ENCODE measurements around the gene ZDHHC14.

The ZDHHC14 gene

GRCh38 chr6:157724960-157725741 lies 344.2 kb downstream of the ZDHHC14 start:
- in situ Hi-C loops (cut with HindIII; ENCODE audit: low pct_ligation_motif_present, low sequenced_read_pairs): no loop called here
- TF ChIP-seq, protein P1, sequence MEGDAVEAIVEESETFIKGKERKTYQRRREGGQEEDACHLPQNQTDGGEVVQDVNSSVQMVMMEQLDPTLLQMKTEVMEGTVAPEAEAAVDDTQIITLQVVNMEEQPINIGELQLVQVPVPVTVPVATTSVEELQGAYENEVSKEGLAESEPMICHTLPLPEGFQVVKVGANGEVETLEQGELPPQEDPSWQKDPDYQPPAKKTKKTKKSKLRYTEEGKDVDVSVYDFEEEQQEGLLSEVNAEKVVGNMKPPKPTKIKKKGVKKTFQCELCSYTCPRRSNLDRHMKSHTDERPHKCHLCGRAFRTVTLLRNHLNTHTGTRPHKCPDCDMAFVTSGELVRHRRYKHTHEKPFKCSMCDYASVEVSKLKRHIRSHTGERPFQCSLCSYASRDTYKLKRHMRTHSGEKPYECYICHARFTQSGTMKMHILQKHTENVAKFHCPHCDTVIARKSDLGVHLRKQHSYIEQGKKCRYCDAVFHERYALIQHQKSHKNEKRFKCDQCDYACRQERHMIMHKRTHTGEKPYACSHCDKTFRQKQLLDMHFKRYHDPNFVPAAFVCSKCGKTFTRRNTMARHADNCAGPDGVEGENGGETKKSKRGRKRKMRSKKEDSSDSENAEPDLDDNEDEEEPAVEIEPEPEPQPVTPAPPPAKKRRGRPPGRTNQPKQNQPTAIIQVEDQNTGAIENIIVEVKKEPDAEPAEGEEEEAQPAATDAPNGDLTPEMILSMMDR (IDR thresholded peaks at IDR 0.05; ENCODE audit: low read depth, low read length, missing control alignments): no peak
- no peak overlapping the region for H3K27ac ChIP-seq
- H3K27me3 ChIP-seq (replicated peaks): no peaks in the 10 kb centered on the region
- no peak for DNase-seq
- H3K4me3 ChIP-seq (ENCODE audit: low read depth, low read length): no peak overlapping the region
- no peaks in the 10 kb centered on the region for H3K36me3 ChIP-seq (replicated peaks)

DNA sequence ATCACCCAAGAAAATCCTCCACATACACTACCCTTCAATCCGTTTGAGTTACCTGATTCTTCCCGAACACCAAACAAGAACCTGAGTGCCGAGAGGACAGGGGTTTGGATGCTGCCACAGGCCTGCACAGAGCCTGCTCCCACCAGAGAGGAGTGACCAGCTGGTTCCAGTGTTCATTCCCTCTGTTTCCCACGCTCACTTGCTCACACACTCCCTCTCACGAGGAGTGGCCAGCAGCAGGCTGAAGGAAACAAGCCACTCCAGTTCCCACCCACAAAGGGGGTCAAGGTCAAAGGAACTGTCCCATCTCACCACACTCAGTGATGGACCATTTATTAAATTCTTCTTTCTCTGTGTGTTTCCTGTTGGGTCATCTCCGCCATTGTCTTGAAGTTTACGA lies 344.8 kb downstream of the ZDHHC14 start:
- H3K27ac ChIP-seq: no peak overlapping the region
- no peaks in the 10 kb centered on the region for H3K27me3 ChIP-seq (replicated peaks)
- H3K36me3 ChIP-seq (replicated peaks): no peaks in the 10 kb centered on the region
- in situ Hi-C loops (cut with HindIII; ENCODE audit: low pct_ligation_motif_present, low sequenced_read_pairs): no loop called here
- no peak overlapping the region for H3K4me3 ChIP-seq (ENCODE audit: low read depth, low read length)
- DNase-seq: no peak
- TF ChIP-seq, protein P1 (IDR thresholded peaks at IDR 0.05; ENCODE audit: low read depth, low read length, missing control alignments): no peak

- Histone ChIP-seq H3K4me3 (ENCODE audit: low read depth, low read length) (no peak overlapping the region), H3K36me3 (replicated peaks) (no peaks in the 10 kb centered on the region), H3K27me3 (replicated peaks) (no peaks in the 10 kb centered on the region), H3K27ac (no peak overlapping the region)
- TF ChIP-seq, protein P1 (IDR thresholded peaks at IDR 0.05; ENCODE audit: low read depth, low read length, missing control alignments): no peak
- DNase-seq: no peak
- in situ Hi-C loops (cut with HindIII; ENCODE audit: low pct_ligation_motif_present, low sequenced_read_pairs): no loop called here
These were observed 346.1 kb downstream of the ZDHHC14 start for GRCh38 chr6:157726892-157727628.
